Neural cell (in vitro differentiated cells): ENCODE data around the gene CCNQ. TPM values are rescaled to one million over a fixed set of nuclear protein-coding genes. Genes with fewer than 3 reads are reported as not detected.

Experiments used
- H2AFZ ChIP-seq: fragments of 200-600, 300-800 bp; sonication (generic), shearing (Covaris generic); 2 replicates; pipeline ENCODE4 v1.6.0; 2014; ENCODE audit warnings: low read depth, mild to moderate bottlenecking, antibody characterized with exemption, low read length, moderate library complexity
- H3F3A ChIP-seq: fragments of 200-600 bp; shearing (Covaris generic); 2 replicates; pipeline ENCODE4 v1.6.1; 2016; ENCODE audit warnings: mild to moderate bottlenecking, moderate library complexity, mixed read lengths, antibody characterized with exemption, low read length; ENCODE audit not compliant: insufficient read depth, poor library complexity, severe bottlenecking
- H3K27ac ChIP-seq: fragments of 200-600, 300-800 bp; sonication (generic), shearing (Covaris generic); 2 replicates; pipeline ENCODE4 v1.5.1; 2014; ENCODE audit warnings: mild to moderate bottlenecking, low read length, moderate library complexity
- H3K27me3 ChIP-seq: fragments of 300-800, 200-600 bp; sonication (generic), shearing (Covaris generic); 2 replicates; pipeline ENCODE4 v1.6.0; 2014; ENCODE audit warnings: mild to moderate bottlenecking, low read depth, low read length, moderate library complexity; ENCODE audit not compliant: insufficient read depth
- H3K36me3 ChIP-seq: fragments of 300-800, 200-600 bp; sonication (generic), shearing (Covaris generic); 2 replicates; pipeline ENCODE4 v1.5.1; 2014; ENCODE audit warnings: mild to moderate bottlenecking, antibody characterized with exemption, low read length, moderate library complexity; ENCODE audit not compliant: insufficient read depth
- H3K4me2 ChIP-seq: fragments of 300-800, 200-600 bp; sonication (generic), shearing (Covaris generic); 2 replicates; pipeline ENCODE4 v1.6.0; 2014; ENCODE audit warnings: mild to moderate bottlenecking, low read length
- H3K4me3 ChIP-seq: fragments of 300-800, 200-600 bp; sonication (generic), shearing (Covaris generic); 2 replicates; pipeline ENCODE4 v1.5.1; 2014; ENCODE audit warnings: mild to moderate bottlenecking, low read length, moderate library complexity
- H3K79me2 ChIP-seq: fragments of 200-600 bp; shearing (Covaris generic); replicated peaks from 2 replicates; pipeline ENCODE4 v1.6.0; 2014; ENCODE audit warnings: mild to moderate bottlenecking, low read length, moderate library complexity; ENCODE audit not compliant: insufficient read depth
- H3K9ac ChIP-seq: fragments of 300-800, 200-600 bp; sonication (generic), shearing (Covaris generic); 2 replicates; pipeline ENCODE4 v1.6.1; 2016; ENCODE audit warnings: mild to moderate bottlenecking, low read length, mixed read lengths
- H3K9me2 ChIP-seq: fragments of 200-600 bp; shearing (Covaris generic); 2 replicates; pipeline ENCODE4 v1.6.1; 2016; ENCODE audit warnings: mild to moderate bottlenecking, low read length, mixed read lengths; ENCODE audit not compliant: insufficient read depth
- H3K9me3 ChIP-seq: fragments of 200-600, 300-800 bp; sonication (generic), shearing (Covaris generic); 2 replicates; pipeline ENCODE4 v1.6.1; 2016; ENCODE audit warnings: mild to moderate bottlenecking, mixed run types, low read length, moderate library complexity, mixed read lengths
- H4K20me1 ChIP-seq: fragments of 200-600 bp; shearing (Covaris generic); 2 replicates; pipeline ENCODE4 v1.6.1; 2016; ENCODE audit warnings: mild to moderate bottlenecking, mixed run types; ENCODE audit not compliant: insufficient read depth
- EP300 ChIP-seq: fragments of 450-650 bp; conservative IDR thresholded peaks from 2 replicates; pipeline ENCODE4 v1.6.1; 2014; ENCODE audit warnings: antibody characterized with exemption, mild to moderate bottlenecking, moderate library complexity; ENCODE audit not compliant: poor library complexity, severe bottlenecking
- EZH2 ChIP-seq: fragments of 200-600, 300-800 bp; shearing (Covaris generic), sonication (generic); IDR thresholded peaks from 2 replicates; pipeline ENCODE4 v1.6.1; 2014; ENCODE audit warnings: antibody characterized with exemption, low read length, borderline replicate concordance, mild to moderate bottlenecking; ENCODE audit not compliant: insufficient read depth, poor library complexity, severe bottlenecking
- MXI1 ChIP-seq: fragments of 450-650 bp; conservative IDR thresholded peaks from 2 replicates; pipeline ENCODE4 v1.6.1; 2014; ENCODE audit warnings: antibody characterized with exemption, mild to moderate bottlenecking; ENCODE audit not compliant: poor library complexity, severe bottlenecking
- POLR2AphosphoS5 ChIP-seq: IDR thresholded peaks from 2 replicates; pipeline ENCODE4 v1.6.1; 2012
- RAD21 ChIP-seq: fragments of 450-650 bp; conservative IDR thresholded peaks from 2 replicates; pipeline ENCODE4 v1.6.1; 2014; ENCODE audit warnings: antibody characterized with exemption, mild to moderate bottlenecking, moderate library complexity
- SMC3 ChIP-seq: fragments of 450-650 bp; conservative IDR thresholded peaks from 2 replicates; pipeline ENCODE4 v1.6.1; 2014; ENCODE audit warnings: antibody characterized with exemption, mild to moderate bottlenecking, moderate library complexity; ENCODE audit not compliant: poor library complexity
- TAF1 ChIP-seq: IDR thresholded peaks from 2 replicates; pipeline ENCODE4 v1.6.1; 2012; ENCODE audit warnings: low read depth
- polyA plus RNA-seq: library from polyadenylated mRNA; depleted of rRNA; stranded (reverse); fragments of >200 nt; gene quantifications from 2 replicates; pipeline ENCODE4 v1.2.3, GENCODE V29; 2014
- TF ChIP-seq, protein P1 (sequence below): fragments of 450-650 bp; IDR thresholded peaks from 2 replicates; pipeline ENCODE4 v1.5.1; 2014; ENCODE audit warnings: antibody characterized with exemption, mild to moderate bottlenecking, moderate library complexity; ENCODE audit not compliant: poor library complexity, severe bottlenecking
- TF ChIP-seq, protein P2 (sequence below): IDR thresholded peaks from 2 replicates; pipeline ENCODE4 v1.6.1; 2012; ENCODE audit warnings: borderline replicate concordance

Gene CCNQ
- polyA plus RNA-seq, 1 donor from 2014 or later, result 61.2 TPM

DNA sequence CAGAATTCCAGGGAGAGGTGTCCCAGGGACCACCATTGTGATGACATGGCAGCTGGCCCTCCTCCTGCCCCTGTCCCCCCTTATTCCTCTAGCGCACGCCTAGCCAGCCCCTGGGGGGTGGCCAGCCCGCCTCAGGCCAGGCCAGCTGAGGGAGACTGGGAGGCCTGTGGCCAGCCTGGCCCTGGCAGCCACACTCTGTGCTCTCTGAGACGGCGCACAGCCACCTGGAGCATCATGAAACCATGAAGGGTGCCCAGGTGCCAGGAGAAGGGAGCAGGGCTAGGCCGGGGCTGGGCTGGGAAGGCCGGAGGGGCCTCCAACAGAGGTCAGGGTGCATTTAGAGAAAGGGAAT is 33.6 kb upstream of the CCNQ start:
- Histone ChIP-seq H3K36me3 (no peaks in the 10 kb centered on the region), H3K27ac (no peak overlapping the region), H4K20me1 (no peaks in the 10 kb centered on the region), H3K9me3 (no peaks in the 10 kb centered on the region), H3K27me3 (no peaks in the 10 kb centered on the region), H3K79me2 (no peaks in the 10 kb centered on the region), H3F3A (no peaks in the 10 kb centered on the region), H2AFZ (no peak overlapping the region), H3K4me3 (no peak overlapping the region), H3K9ac (no peak overlapping the region), H3K4me2 (no peak overlapping the region), H3K9me2 (no peaks in the 10 kb centered on the region)
- no peak for TF ChIP-seq MXI1
- TF ChIP-seq TAF1, result no peak
- TF ChIP-seq EP300, result no peak
- TF ChIP-seq EZH2, result no peak
- TF ChIP-seq, protein P1, sequence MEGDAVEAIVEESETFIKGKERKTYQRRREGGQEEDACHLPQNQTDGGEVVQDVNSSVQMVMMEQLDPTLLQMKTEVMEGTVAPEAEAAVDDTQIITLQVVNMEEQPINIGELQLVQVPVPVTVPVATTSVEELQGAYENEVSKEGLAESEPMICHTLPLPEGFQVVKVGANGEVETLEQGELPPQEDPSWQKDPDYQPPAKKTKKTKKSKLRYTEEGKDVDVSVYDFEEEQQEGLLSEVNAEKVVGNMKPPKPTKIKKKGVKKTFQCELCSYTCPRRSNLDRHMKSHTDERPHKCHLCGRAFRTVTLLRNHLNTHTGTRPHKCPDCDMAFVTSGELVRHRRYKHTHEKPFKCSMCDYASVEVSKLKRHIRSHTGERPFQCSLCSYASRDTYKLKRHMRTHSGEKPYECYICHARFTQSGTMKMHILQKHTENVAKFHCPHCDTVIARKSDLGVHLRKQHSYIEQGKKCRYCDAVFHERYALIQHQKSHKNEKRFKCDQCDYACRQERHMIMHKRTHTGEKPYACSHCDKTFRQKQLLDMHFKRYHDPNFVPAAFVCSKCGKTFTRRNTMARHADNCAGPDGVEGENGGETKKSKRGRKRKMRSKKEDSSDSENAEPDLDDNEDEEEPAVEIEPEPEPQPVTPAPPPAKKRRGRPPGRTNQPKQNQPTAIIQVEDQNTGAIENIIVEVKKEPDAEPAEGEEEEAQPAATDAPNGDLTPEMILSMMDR, result no peak
- TF ChIP-seq POLR2AphosphoS5, result no peak
- TF ChIP-seq, protein P2, sequence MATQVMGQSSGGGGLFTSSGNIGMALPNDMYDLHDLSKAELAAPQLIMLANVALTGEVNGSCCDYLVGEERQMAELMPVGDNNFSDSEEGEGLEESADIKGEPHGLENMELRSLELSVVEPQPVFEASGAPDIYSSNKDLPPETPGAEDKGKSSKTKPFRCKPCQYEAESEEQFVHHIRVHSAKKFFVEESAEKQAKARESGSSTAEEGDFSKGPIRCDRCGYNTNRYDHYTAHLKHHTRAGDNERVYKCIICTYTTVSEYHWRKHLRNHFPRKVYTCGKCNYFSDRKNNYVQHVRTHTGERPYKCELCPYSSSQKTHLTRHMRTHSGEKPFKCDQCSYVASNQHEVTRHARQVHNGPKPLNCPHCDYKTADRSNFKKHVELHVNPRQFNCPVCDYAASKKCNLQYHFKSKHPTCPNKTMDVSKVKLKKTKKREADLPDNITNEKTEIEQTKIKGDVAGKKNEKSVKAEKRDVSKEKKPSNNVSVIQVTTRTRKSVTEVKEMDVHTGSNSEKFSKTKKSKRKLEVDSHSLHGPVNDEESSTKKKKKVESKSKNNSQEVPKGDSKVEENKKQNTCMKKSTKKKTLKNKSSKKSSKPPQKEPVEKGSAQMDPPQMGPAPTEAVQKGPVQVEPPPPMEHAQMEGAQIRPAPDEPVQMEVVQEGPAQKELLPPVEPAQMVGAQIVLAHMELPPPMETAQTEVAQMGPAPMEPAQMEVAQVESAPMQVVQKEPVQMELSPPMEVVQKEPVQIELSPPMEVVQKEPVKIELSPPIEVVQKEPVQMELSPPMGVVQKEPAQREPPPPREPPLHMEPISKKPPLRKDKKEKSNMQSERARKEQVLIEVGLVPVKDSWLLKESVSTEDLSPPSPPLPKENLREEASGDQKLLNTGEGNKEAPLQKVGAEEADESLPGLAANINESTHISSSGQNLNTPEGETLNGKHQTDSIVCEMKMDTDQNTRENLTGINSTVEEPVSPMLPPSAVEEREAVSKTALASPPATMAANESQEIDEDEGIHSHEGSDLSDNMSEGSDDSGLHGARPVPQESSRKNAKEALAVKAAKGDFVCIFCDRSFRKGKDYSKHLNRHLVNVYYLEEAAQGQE, result no peak
- TF ChIP-seq SMC3, result no peak
- TF ChIP-seq RAD21, result no peak

DNA sequence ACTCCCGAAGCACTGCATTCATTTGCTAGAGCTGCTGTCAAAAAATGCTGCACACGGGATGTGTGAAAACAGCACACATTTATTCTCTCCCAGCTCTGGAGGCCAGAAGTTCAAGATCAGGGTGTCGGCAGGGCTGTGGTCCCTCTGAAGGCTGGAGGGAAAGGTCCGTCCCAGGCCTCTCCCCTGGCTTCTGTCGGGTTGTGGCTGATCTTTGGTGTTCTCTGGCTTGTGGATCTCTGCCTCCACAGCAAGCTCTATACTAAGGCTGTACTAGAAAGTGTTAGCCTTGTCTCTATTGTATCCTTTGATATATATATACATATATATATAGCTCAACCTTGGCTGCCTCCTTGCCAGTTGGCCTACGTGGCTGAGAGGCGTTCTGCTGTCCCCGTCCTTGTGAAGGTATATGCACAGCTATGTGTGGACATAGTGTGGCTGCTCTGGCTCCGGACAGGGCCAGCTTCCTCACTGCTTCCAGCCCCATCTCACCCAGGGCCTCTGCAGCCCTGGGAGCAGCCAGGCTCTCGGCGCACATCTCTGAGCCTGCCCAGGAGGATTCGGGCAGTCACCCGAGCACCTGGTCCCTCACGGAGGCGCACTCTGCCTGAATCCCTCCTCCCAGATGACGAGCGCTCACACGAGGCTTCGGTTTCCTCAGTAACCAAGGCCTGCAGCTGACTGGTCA is 33.1 kb upstream of the CCNQ start:
- Histone ChIP-seq H4K20me1 (no peaks in the 10 kb centered on the region), H3K27ac (no peak overlapping the region), H3K9me2 (no peaks in the 10 kb centered on the region), H3K4me2 (no peak overlapping the region), H3K27me3 (no peaks in the 10 kb centered on the region), H3K4me3 (no peak overlapping the region), H3F3A (no peaks in the 10 kb centered on the region), H3K9me3 (no peaks in the 10 kb centered on the region), H3K36me3 (no peaks in the 10 kb centered on the region), H2AFZ (no peak overlapping the region), H3K9ac (no peak overlapping the region), H3K79me2 (no peaks in the 10 kb centered on the region)
- TF ChIP-seq TAF1, result no peak
- TF ChIP-seq EZH2, result no peak
- TF ChIP-seq SMC3, result no peak
- TF ChIP-seq RAD21, result no peak
- TF ChIP-seq, protein P1, result no peak
- TF ChIP-seq EP300, result no peak
- no peak for TF ChIP-seq POLR2AphosphoS5
- no peak for TF ChIP-seq MXI1
- TF ChIP-seq, protein P2, result no peak
